ENCODE measurements around the gene S100A12.
"Not testable (repeated sequence)": the region's sequence is repeated elsewhere in the genome, so short reads cannot be mapped to it uniquely, and the experiment has no call there.

DNA sequence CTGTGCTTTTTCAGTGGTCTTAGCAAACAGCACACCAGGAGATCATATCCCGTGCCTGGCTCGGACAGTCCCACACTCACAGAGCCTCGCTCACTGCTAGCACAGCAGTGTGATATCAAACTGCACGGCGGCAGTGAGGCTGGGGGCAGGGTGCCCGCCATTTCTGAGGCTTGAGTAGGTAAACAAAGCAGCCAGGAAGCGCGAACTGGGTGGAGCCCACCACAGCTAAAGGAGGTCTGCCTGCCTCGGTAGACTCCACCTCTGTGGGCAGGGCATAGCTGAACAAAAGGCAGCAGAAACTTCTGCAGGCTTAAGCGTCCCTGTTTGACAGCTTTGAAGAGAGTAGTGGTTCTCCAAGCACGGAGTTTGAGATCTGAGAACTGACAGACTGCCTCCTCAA lies 31.9 kb upstream of the S100A12 start:
- TF ChIP-seq, protein P1, sequence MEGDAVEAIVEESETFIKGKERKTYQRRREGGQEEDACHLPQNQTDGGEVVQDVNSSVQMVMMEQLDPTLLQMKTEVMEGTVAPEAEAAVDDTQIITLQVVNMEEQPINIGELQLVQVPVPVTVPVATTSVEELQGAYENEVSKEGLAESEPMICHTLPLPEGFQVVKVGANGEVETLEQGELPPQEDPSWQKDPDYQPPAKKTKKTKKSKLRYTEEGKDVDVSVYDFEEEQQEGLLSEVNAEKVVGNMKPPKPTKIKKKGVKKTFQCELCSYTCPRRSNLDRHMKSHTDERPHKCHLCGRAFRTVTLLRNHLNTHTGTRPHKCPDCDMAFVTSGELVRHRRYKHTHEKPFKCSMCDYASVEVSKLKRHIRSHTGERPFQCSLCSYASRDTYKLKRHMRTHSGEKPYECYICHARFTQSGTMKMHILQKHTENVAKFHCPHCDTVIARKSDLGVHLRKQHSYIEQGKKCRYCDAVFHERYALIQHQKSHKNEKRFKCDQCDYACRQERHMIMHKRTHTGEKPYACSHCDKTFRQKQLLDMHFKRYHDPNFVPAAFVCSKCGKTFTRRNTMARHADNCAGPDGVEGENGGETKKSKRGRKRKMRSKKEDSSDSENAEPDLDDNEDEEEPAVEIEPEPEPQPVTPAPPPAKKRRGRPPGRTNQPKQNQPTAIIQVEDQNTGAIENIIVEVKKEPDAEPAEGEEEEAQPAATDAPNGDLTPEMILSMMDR (IDR thresholded peaks at IDR 0.05), result not testable (repeated sequence)
- not testable (repeated sequence) for TF ChIP-seq POLR2A, EP300, POLR2AphosphoS5 (IDR thresholded peaks at IDR 0.05)

Data from sigmoid colon (tissue), 4 donors.